ENCODE measurements around the gene AMPD2. TPM values are rescaled to one million over a fixed set of nuclear protein-coding genes. Genes with fewer than 3 reads are reported as not detected.

AMPD2 gene
- total RNA-seq, 1 donor from 2014 or later = 91.6 TPM

GRCh38 chr1:109605381-109605780, 14.3 kb upstream of the AMPD2 start:
- H3K36me3 Mint-ChIP-seq (ENCODE audit: insufficient read depth) = peaks cover 2% of the 10 kb centered on the region
- H3K4me1 Mint-ChIP-seq (ENCODE audit: low read depth) = no peaks in the 10 kb centered on the region
- H3K27ac Mint-ChIP-seq = no peak overlapping the region
- DNase-seq (ENCODE audit: low spot score, unreplicated experiment) = no peak
- no peak for TF ChIP-seq CTCF (IDR thresholded peaks at IDR 0.05; ENCODE audit: unreplicated experiment)
- H3K4me3 Mint-ChIP-seq (ENCODE audit: low read depth) = no peak overlapping the region
- no peaks in the 10 kb centered on the region for H3K9me3 Mint-ChIP-seq (ENCODE audit: low read depth)
- H3K27me3 Mint-ChIP-seq = no peaks in the 10 kb centered on the region

DNA sequence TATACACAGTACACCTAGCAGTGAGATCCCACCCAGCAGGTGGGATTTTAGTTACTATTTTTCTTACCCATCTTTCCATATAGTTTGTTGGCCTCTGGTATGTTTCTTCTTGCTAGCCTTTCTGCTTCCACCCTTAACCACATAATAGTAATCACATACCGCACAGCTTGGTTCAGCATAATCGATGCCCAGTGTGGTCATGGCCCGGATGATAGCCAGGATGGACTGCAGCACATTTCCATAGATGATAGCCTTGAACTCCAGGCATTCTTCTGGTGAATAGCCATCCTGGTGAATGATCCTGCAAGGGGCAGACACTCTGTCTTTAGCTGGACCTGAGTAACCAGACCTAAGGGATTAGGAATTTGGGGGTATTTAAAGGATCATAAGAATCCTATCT, 9.8 kb upstream of the AMPD2 start:
- Mint-ChIP-seq H3K4me1 (ENCODE audit: low read depth) (peaks cover 6% of the 10 kb centered on the region), H3K27me3 (no peaks in the 10 kb centered on the region), H3K36me3 (ENCODE audit: insufficient read depth) (no peaks in the 10 kb centered on the region), H3K27ac (no peak overlapping the region), H3K9me3 (ENCODE audit: low read depth) (no peaks in the 10 kb centered on the region), H3K4me3 (ENCODE audit: low read depth) (no peak overlapping the region)
- no peak for TF ChIP-seq CTCF (IDR thresholded peaks at IDR 0.05; ENCODE audit: unreplicated experiment)
- DNase-seq (ENCODE audit: low spot score, unreplicated experiment) = no peak

DNA sequence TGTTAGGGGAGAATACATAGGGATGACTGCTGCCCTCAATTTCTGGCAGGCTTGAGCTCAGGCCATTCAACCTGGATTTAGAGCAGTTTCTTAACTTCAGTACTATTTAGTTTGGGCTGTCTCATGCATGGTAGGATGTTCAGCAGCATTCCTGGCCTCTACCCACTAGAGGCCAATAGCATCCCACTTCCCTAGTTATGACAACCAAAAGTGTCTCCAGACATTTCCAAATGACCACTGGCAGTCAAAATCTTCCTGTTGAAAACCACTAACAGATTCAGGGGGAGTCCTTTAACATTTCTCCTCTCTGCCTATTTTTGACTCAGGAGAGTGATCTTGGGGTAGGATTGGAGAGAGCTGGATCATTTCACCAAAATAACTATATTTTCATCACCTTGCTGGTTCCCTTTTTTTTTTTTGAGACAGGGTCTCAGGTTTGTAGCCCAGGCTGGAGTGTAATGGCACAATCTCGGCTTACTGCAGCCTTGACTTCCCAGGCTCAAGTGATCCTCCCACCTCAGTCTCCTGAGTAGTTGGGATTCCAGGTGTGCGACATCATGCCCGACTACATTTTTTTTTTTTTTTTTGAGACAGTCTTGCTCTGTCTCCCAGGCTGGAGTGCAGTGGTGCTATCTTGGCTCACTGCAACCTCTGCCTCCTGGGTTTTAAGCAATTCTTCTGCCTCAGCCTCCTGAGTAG, 8.9 kb upstream of the AMPD2 start:
- DNase-seq (ENCODE audit: low spot score, unreplicated experiment) = no peak
- H3K4me3 Mint-ChIP-seq (ENCODE audit: low read depth) = no peak overlapping the region
- peaks cover 6% of the 10 kb centered on the region for H3K4me1 Mint-ChIP-seq (ENCODE audit: low read depth)
- no peaks in the 10 kb centered on the region for H3K36me3 Mint-ChIP-seq (ENCODE audit: insufficient read depth)
- H3K27ac Mint-ChIP-seq = no peak overlapping the region
- H3K9me3 Mint-ChIP-seq (ENCODE audit: low read depth) = no peaks in the 10 kb centered on the region
- H3K27me3 Mint-ChIP-seq = no peaks in the 10 kb centered on the region
- TF ChIP-seq CTCF (IDR thresholded peaks at IDR 0.05; ENCODE audit: unreplicated experiment) = no peak

- TF ChIP-seq CTCF (IDR thresholded peaks at IDR 0.05; ENCODE audit: unreplicated experiment) = no peak
- no peak overlapping the region for H3K27ac Mint-ChIP-seq
- no peaks in the 10 kb centered on the region for H3K36me3 Mint-ChIP-seq (ENCODE audit: insufficient read depth)
- H3K4me1 Mint-ChIP-seq (ENCODE audit: low read depth) = peaks cover 11% of the 10 kb centered on the region
- no peak for DNase-seq (ENCODE audit: low spot score, unreplicated experiment)
- H3K9me3 Mint-ChIP-seq (ENCODE audit: low read depth) = no peaks in the 10 kb centered on the region
- H3K4me3 Mint-ChIP-seq (ENCODE audit: low read depth) = no peak overlapping the region
- peaks cover 2% of the 10 kb centered on the region for H3K27me3 Mint-ChIP-seq
Measured at GRCh38 chr1:109611308-109611990, 8.2 kb upstream of the AMPD2 start.

GRCh38 chr1:109613361-109614147, 6.1 kb upstream of the AMPD2 start:
- H3K36me3 Mint-ChIP-seq (ENCODE audit: insufficient read depth) = no peaks in the 10 kb centered on the region
- H3K27ac Mint-ChIP-seq = no peak overlapping the region
- H3K4me3 Mint-ChIP-seq (ENCODE audit: low read depth) = no peak overlapping the region
- no peaks in the 10 kb centered on the region for H3K9me3 Mint-ChIP-seq (ENCODE audit: low read depth)
- no peak for TF ChIP-seq CTCF (IDR thresholded peaks at IDR 0.05; ENCODE audit: unreplicated experiment)
- H3K4me1 Mint-ChIP-seq (ENCODE audit: low read depth) = peaks cover 20% of the 10 kb centered on the region
- no peak for DNase-seq (ENCODE audit: low spot score, unreplicated experiment)
- peaks cover 6% of the 10 kb centered on the region for H3K27me3 Mint-ChIP-seq
